ENCODE measurements around the gene TCEAL2. TPM values are rescaled to one million over a fixed set of nuclear protein-coding genes. Genes with fewer than 3 reads are reported as not detected.
"Not testable (repeated sequence)": the region's sequence is repeated elsewhere in the genome, so short reads cannot be mapped to it uniquely, and the experiment has no call there.

The TCEAL2 gene
- total RNA-seq, 1 donor from 2014 or later, result 0.80 TPM

- H3K4me3 Mint-ChIP-seq, result no peak overlapping the region
- no peaks in the 10 kb centered on the region for H3K4me1 Mint-ChIP-seq
- H3K9me3 Mint-ChIP-seq, result peaks cover 32% of the 10 kb centered on the region
- TF ChIP-seq, protein P1, sequence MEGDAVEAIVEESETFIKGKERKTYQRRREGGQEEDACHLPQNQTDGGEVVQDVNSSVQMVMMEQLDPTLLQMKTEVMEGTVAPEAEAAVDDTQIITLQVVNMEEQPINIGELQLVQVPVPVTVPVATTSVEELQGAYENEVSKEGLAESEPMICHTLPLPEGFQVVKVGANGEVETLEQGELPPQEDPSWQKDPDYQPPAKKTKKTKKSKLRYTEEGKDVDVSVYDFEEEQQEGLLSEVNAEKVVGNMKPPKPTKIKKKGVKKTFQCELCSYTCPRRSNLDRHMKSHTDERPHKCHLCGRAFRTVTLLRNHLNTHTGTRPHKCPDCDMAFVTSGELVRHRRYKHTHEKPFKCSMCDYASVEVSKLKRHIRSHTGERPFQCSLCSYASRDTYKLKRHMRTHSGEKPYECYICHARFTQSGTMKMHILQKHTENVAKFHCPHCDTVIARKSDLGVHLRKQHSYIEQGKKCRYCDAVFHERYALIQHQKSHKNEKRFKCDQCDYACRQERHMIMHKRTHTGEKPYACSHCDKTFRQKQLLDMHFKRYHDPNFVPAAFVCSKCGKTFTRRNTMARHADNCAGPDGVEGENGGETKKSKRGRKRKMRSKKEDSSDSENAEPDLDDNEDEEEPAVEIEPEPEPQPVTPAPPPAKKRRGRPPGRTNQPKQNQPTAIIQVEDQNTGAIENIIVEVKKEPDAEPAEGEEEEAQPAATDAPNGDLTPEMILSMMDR (IDR thresholded peaks at IDR 0.05; ENCODE audit: unreplicated experiment), result no peak
- no peak for DNase-seq (ENCODE audit: low spot score in 2 of 2, unreplicated experiment in 2 of 2)
- no peaks in the 10 kb centered on the region for H3K36me3 Mint-ChIP-seq
- H3K27ac Mint-ChIP-seq, result no peak overlapping the region
- H3K27me3 Mint-ChIP-seq (ENCODE audit: low read depth), result peaks cover 46% of the 10 kb centered on the region
Observed at GRCh38 chrX:102126863-102127262, 1.4 kb downstream of the TCEAL2 start.

DNA sequence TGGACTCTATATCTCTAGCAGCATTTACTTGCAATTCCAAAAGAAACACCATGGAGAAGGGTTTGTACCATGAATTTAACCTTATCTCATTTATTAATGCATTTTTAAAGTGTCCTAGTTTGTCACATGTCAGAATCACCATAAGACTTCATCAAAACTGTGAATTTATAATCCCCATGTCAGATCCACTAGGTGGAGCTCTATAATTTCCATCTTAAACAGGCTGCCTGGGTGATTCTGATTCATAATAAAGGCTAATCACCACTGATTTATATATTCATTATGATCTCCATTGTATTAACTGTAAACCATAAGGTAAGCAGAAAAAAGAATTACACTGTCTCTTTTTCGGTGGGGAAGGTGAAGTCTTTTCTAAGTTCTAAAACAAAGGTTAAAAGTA is 4.0 kb downstream of the TCEAL2 start:
- TF ChIP-seq, protein P1 (IDR thresholded peaks at IDR 0.05; ENCODE audit: unreplicated experiment), result no peak
- H3K36me3 Mint-ChIP-seq, result no peaks in the 10 kb centered on the region
- peaks cover 32% of the 10 kb centered on the region for H3K27me3 Mint-ChIP-seq (ENCODE audit: low read depth)
- H3K9me3 Mint-ChIP-seq, result peaks cover 33% of the 10 kb centered on the region
- no peaks in the 10 kb centered on the region for H3K4me1 Mint-ChIP-seq
- DNase-seq (ENCODE audit: low spot score in 2 of 2, unreplicated experiment in 2 of 2), result no peak
- no peak overlapping the region for H3K4me3 Mint-ChIP-seq
- H3K27ac Mint-ChIP-seq, result no peak overlapping the region

GRCh38 chrX:102138064-102138463 is 12.6 kb downstream of the TCEAL2 start:
- TF ChIP-seq, protein P1 (IDR thresholded peaks at IDR 0.05; ENCODE audit: unreplicated experiment), result no peak
- Mint-ChIP-seq H3K36me3 (peaks cover 5% of the 10 kb centered on the region), H3K9me3 (peaks cover 47% of the 10 kb centered on the region), H3K4me3 (no peak overlapping the region), H3K4me1 (no peaks in the 10 kb centered on the region), H3K27ac (no peak overlapping the region), H3K27me3 (ENCODE audit: low read depth) (no peaks in the 10 kb centered on the region)
- no peak for DNase-seq (ENCODE audit: low spot score in 2 of 2, unreplicated experiment in 2 of 2)

- H3K27me3 Mint-ChIP-seq (ENCODE audit: low read depth); H3K4me1 Mint-ChIP-seq; H3K4me3 Mint-ChIP-seq; H3K36me3 Mint-ChIP-seq; H3K27ac Mint-ChIP-seq; DNase-seq (ENCODE audit: low spot score in 2 of 2, unreplicated experiment in 2 of 2): not testable (repeated sequence)
- H3K9me3 Mint-ChIP-seq, result peaks cover 58% of the 10 kb centered on the region
Observed at GRCh38 chrX:102140876-102141275, 15.4 kb downstream of the TCEAL2 start.

DNA sequence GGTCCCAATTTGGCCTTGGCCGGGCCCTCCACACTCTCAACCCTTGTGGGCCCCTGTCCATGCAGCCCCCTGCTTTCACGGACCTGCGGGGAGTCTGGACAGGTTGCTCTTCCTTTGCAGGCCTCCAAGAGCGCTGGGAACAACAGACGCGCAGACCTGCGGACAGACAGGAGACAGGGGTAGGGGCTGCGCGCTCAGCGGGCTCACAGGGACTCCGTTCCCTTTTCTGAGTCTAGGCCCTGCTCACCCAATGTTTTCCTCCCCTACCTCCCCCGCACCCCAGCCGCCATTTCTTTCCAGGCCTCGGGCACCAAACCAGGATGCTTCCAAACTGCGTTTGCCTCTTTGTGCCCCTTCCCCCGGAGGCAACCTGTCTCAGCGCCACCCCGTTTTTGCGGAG is 16.2 kb downstream of the TCEAL2 start:
- H3K4me1 Mint-ChIP-seq; H3K27ac Mint-ChIP-seq; H3K27me3 Mint-ChIP-seq (ENCODE audit: low read depth); H3K36me3 Mint-ChIP-seq; H3K4me3 Mint-ChIP-seq; DNase-seq (ENCODE audit: low spot score in 2 of 2, unreplicated experiment in 2 of 2): not testable (repeated sequence)
- peaks cover 59% of the 10 kb centered on the region for H3K9me3 Mint-ChIP-seq

DNA sequence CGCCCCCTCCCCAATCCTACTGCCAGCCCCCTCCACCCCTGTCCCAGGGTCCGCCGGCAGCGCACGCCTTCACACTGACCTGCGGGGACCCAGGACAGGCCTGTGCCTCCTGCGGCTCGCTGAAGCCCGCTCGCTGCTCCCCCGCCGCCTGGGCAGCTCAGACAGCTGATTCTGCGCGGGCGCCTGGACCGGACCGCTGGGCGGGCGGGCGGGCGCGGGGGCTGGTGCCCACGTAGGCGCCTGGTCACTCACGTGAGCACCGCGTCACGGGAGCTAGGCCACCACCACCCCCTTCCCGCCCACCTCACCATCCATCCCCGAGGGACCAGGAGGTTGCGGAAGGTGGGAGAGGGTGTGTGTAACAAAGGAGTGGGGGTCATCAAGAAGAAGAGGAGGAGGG is 16.8 kb downstream of the TCEAL2 start, which contains the start of gene TCEAL6:
TCEAL6 (minus strand) TSS at position 208 of the 400 bp plus-strand sequence.
- not testable (repeated sequence) for H3K4me3 Mint-ChIP-seq; H3K4me1 Mint-ChIP-seq; H3K27ac Mint-ChIP-seq; H3K36me3 Mint-ChIP-seq; DNase-seq (ENCODE audit: low spot score in 2 of 2, unreplicated experiment in 2 of 2); H3K27me3 Mint-ChIP-seq (ENCODE audit: low read depth)
- H3K9me3 Mint-ChIP-seq, result peaks cover 56% of the 10 kb centered on the region

- Mint-ChIP-seq H3K27ac (no peak overlapping the region), H3K36me3 (no peaks in the 10 kb centered on the region), H3K9me3 (peaks cover 41% of the 10 kb centered on the region), H3K4me3 (no peak overlapping the region), H3K27me3 (ENCODE audit: low read depth) (peaks cover 25% of the 10 kb centered on the region), H3K4me1 (no peaks in the 10 kb centered on the region)
- DNase-seq (ENCODE audit: low spot score in 2 of 2, unreplicated experiment in 2 of 2), result no peak
- TF ChIP-seq, protein P1 (IDR thresholded peaks at IDR 0.05; ENCODE audit: unreplicated experiment), result no peak
Observed at GRCh38 chrX:102154218-102154860, 28.9 kb downstream of the TCEAL2 start.
